ENCODE data around the gene CLIC4. TPM values are rescaled to one million over a fixed set of nuclear protein-coding genes. Genes with fewer than 3 reads are reported as not detected.
"Not testable (repeated sequence)": the region's sequence is repeated elsewhere in the genome, so short reads cannot be mapped to it uniquely, and the experiment has no call there.

Gene CLIC4
- polyA plus RNA-seq, 3 donors, result 9.7 to 38.1 (median 24.6) TPM

GRCh38 chr1:24696756-24697330 lies 48.4 kb upstream of the CLIC4 start:
- Histone ChIP-seq H3K79me2 (ENCODE audit: insufficient read depth, low read length) (no peaks in the 10 kb centered on the region), H3K36me3 (replicated peaks in 1 of 2; ENCODE audit: control insufficient read depth in 1 of 2, insufficient read depth in 2 of 2, low read length in 2 of 2) (no peaks in the 10 kb centered on the region), H3K27ac (ENCODE audit: low read depth in 1 of 2, low read length in 2 of 2) (no peak overlapping the region), H3K27me3 (ENCODE audit: control insufficient read depth in 2 of 2, insufficient read depth in 2 of 2, low read length in 2 of 2) (no peaks in the 10 kb centered on the region), H3K4me3 (replicated peaks in 1 of 3; ENCODE audit: low read depth in 2 of 3, low read length in 3 of 3) (no peak overlapping the region), H2AFZ (ENCODE audit: insufficient read depth, low read depth, low read length, poor library complexity, severe bottlenecking) (no peak overlapping the region), H4K20me1 (ENCODE audit: insufficient read depth, low read length) (no peaks in the 10 kb centered on the region), H3K9me3 (replicated peaks in 1 of 2; ENCODE audit: control insufficient read depth in 1 of 2, insufficient read depth in 1 of 2, low read length in 2 of 2) (no peaks in the 10 kb centered on the region), H3K4me1 (ENCODE audit: control insufficient read depth in 1 of 2, insufficient read depth in 2 of 2, low read length in 2 of 2) (peaks cover 30 to 32% of the 10 kb centered on the region in 2 donors), H3K4me2 (replicated peaks; ENCODE audit: extremely low read depth, low read length, poor library complexity, severe bottlenecking) (no peak overlapping the region), H3K9ac (ENCODE audit: insufficient read depth, low read length, poor library complexity, severe bottlenecking) (no peak overlapping the region)
- WGBS (ENCODE audit: insufficient coverage), result 92% methylated on average over 14 of the region's 15 CpGs
- no peak overlapping the region for H3K4me3 Mint-ChIP-seq
- TF ChIP-seq CTCF (IDR thresholded peaks at IDR 0.05), result no peak
- intact Hi-C loops (cut with micrococcal nuclease), result no loop called here
- DNase-seq, result no peak
- peaks cover 31% of the 10 kb centered on the region for H3K4me1 Mint-ChIP-seq
- peaks cover 0 to 2% (median 2%) of the 10 kb centered on the region in 3 donors for H3K27me3 Mint-ChIP-seq (ENCODE audit: low read depth in 3 of 3)
- peaks cover 0 to 9% (median 5%) of the 10 kb centered on the region in 7 donors for H3K9me3 Mint-ChIP-seq
- peak overlapping the region in 2 of 7 donors; percentile 48 to 50 for H3K27ac Mint-ChIP-seq
- peaks cover 0 to 2% of the 10 kb centered on the region in 2 donors for H3K36me3 Mint-ChIP-seq

- H3K4me3 ChIP-seq (replicated peaks in 1 of 3; ENCODE audit: low read depth in 2 of 3, low read length in 3 of 3); H2AFZ ChIP-seq (ENCODE audit: insufficient read depth, low read depth, low read length, poor library complexity, severe bottlenecking); H3K79me2 ChIP-seq (ENCODE audit: insufficient read depth, low read length); H3K9ac ChIP-seq (ENCODE audit: insufficient read depth, low read length, poor library complexity, severe bottlenecking); H3K27me3 ChIP-seq (ENCODE audit: control insufficient read depth in 2 of 2, insufficient read depth in 2 of 2, low read length in 2 of 2); H3K27ac ChIP-seq (ENCODE audit: low read depth in 1 of 2, low read length in 2 of 2); intact Hi-C loops (cut with micrococcal nuclease); H3K36me3 Mint-ChIP-seq; DNase-seq; H3K4me3 Mint-ChIP-seq; H3K36me3 ChIP-seq (replicated peaks in 1 of 2; ENCODE audit: control insufficient read depth in 1 of 2, insufficient read depth in 2 of 2, low read length in 2 of 2); H4K20me1 ChIP-seq (ENCODE audit: insufficient read depth, low read length); H3K9me3 Mint-ChIP-seq; H3K27me3 Mint-ChIP-seq (ENCODE audit: low read depth in 3 of 3); H3K9me3 ChIP-seq (replicated peaks in 1 of 2; ENCODE audit: control insufficient read depth in 1 of 2, insufficient read depth in 1 of 2, low read length in 2 of 2); H3K4me2 ChIP-seq (replicated peaks; ENCODE audit: extremely low read depth, low read length, poor library complexity, severe bottlenecking): not testable (repeated sequence)
- H3K4me1 Mint-ChIP-seq, result peaks cover 31% of the 10 kb centered on the region
- H3K27ac Mint-ChIP-seq, result peak overlapping the region in 1 of 7 donors; percentile 48
- H3K4me1 ChIP-seq (ENCODE audit: control insufficient read depth in 1 of 2, insufficient read depth in 2 of 2, low read length in 2 of 2), result peaks cover 30 to 32% of the 10 kb centered on the region in 2 donors
- WGBS (ENCODE audit: insufficient coverage), result 95% methylated on average over 3 of the region's 7 CpGs
Measured at GRCh38 chr1:24697453-24698001, 47.7 kb upstream of the CLIC4 start.

GRCh38 chr1:24698326-24698725 lies 46.9 kb upstream of the CLIC4 start:
- H3K4me3 Mint-ChIP-seq, H3K9me3 Mint-ChIP-seq: not testable (repeated sequence)

More at GRCh38 chr1:24698326-24698725, 46.9 kb upstream of the CLIC4 start:
- H3K79me2 ChIP-seq (ENCODE audit: insufficient read depth, low read length); H3K27me3 ChIP-seq (ENCODE audit: control insufficient read depth in 2 of 2, insufficient read depth in 2 of 2, low read length in 2 of 2); intact Hi-C loops (cut with micrococcal nuclease); H3K36me3 ChIP-seq (replicated peaks in 1 of 2; ENCODE audit: control insufficient read depth in 1 of 2, insufficient read depth in 2 of 2, low read length in 2 of 2); H3K9ac ChIP-seq (ENCODE audit: insufficient read depth, low read length, poor library complexity, severe bottlenecking); H3K36me3 Mint-ChIP-seq; H4K20me1 ChIP-seq (ENCODE audit: insufficient read depth, low read length); H3K4me2 ChIP-seq (replicated peaks; ENCODE audit: extremely low read depth, low read length, poor library complexity, severe bottlenecking); H3K9me3 ChIP-seq (replicated peaks in 1 of 2; ENCODE audit: control insufficient read depth in 1 of 2, insufficient read depth in 1 of 2, low read length in 2 of 2); H2AFZ ChIP-seq (ENCODE audit: insufficient read depth, low read depth, low read length, poor library complexity, severe bottlenecking); H3K27ac ChIP-seq (ENCODE audit: low read depth in 1 of 2, low read length in 2 of 2); H3K27ac Mint-ChIP-seq; DNase-seq; H3K4me3 ChIP-seq (replicated peaks in 1 of 3; ENCODE audit: low read depth in 2 of 3, low read length in 3 of 3); H3K27me3 Mint-ChIP-seq (ENCODE audit: low read depth in 3 of 3): not testable (repeated sequence)
- 80% methylated on average over 1 of the region's 8 CpGs for WGBS (ENCODE audit: insufficient coverage)
- H3K4me1 Mint-ChIP-seq, result peaks cover 31% of the 10 kb centered on the region
- H3K4me1 ChIP-seq (ENCODE audit: control insufficient read depth in 1 of 2, insufficient read depth in 2 of 2, low read length in 2 of 2), result peaks cover 30 to 32% of the 10 kb centered on the region in 2 donors
